Psoas muscle (tissue), 8 donors: ENCODE data around the gene MYMK. TPM values are rescaled to one million over a fixed set of nuclear protein-coding genes. Genes with fewer than 3 reads are reported as not detected.

Experiments used
- ATAC-seq, 4 donors: fragments of 200-7000 bp; cut with Tn5 transposase; one replicate each; pipeline ENCODE4 v1.9.1; 2020; ENCODE audit warnings: moderate library complexity in 3 of 4, mild to moderate bottlenecking in 2 of 4
- DNase-seq, 2 donors: peaks; one replicate each; pipeline ENCODE4 v3.0.0-alpha.2; 2020
- H3K27ac ChIP-seq: fragments of 200-600 bp; one replicate; pipeline ENCODE4 v1.8.0; 2022
- H3K27me3 ChIP-seq, 3 donors: fragments of 200-600 bp in 1 of 3; one replicate each; pipeline versions ENCODE4 v1.6.1 to v1.8.0; 2013 to 2022; ENCODE audit warnings: low read length in 2 of 3, mild to moderate bottlenecking in 2 of 3, moderate library complexity in 1 of 3; ENCODE audit not compliant: insufficient read depth in 3 of 3
- H3K36me3 ChIP-seq, 2 donors: fragments of 200-600 bp in 1 of 2; one replicate each; pipeline versions ENCODE4 v1.6.1 to v1.8.0; 2013 to 2022; ENCODE audit warnings: low read depth in 1 of 2, mild to moderate bottlenecking in 1 of 2, moderate library complexity in 1 of 2; ENCODE audit not compliant: insufficient read depth in 1 of 2
- H3K4me1 ChIP-seq: fragments of 200-600 bp; one replicate; pipeline ENCODE4 v1.8.0; 2022
- H3K4me3 ChIP-seq: fragments of 200-600 bp; one replicate; pipeline ENCODE4 v1.8.0; 2022; ENCODE audit warnings: mild to moderate bottlenecking
- H3K9me3 ChIP-seq: fragments of 200-600 bp; one replicate; pipeline ENCODE4 v1.8.0; 2022
- WGBS, 3 donors: extraction: QIAGEN DNeasy Blood & Tissue Kit; methylation state at CpG; one replicate each; pipeline versions ENCODE4 v1.1.6 to v1.1.7; 2013; 5-methylcytosine and 5-hydroxymethylcytosine counted together
- intact Hi-C, 2 donors: fragments of 100-400 bp; cut with DNase I; formaldehyde crosslinking; loops; one replicate each; pipeline versions ENCODE4 v1.11.0 to v1.14.2; 2022
- polyA plus RNA-seq, 3 donors: library from polyadenylated mRNA; stranded (reverse); fragments of 200-250 nt; gene quantifications; one replicate each; pipeline ENCODE4 v1.2.3, GENCODE V29; 2013
- total RNA-seq, 4 donors: library from RNA; stranded (reverse); fragmentation: NEBNext Ultra II Directional in 2 of 4; extraction: Animal tissue kit (Norgen Biotek cat#: 25700) in 2 of 4; gene quantifications; one replicate each; pipeline versions ENCODE4 v1.2.1 to v1.2.4, GENCODE V29; 2021 to 2023
- TF ChIP-seq, protein P1 (sequence below): fragments of 200-600 bp; IDR thresholded peaks from one replicate; pipeline ENCODE4 v1.8.0; 2022; ENCODE audit warnings: antibody characterized with exemption
- donor health status: healthy with polysubstance abuse.
- donor health status: DM: no; HTN: no; CAD: no; lungs with moderate emphysema.
- donor health status: Bipolar disorder and iron deficiency.
- donor health status: healthy.
- donor health status: DM: yes; HTN: yes; CAD: no.
- donor health status: DM: no; HTN: no; CAD: no.
- donor health status: DM: no; HTN: no; CAD: no.
- donor health status: DM: yes; HTN: yes; CAD: no.

The MYMK gene
- total and polyA plus RNA-seq, 7 donors = 0.05 to 4.5 (median 0.52) TPM; not detected in 3

DNA sequence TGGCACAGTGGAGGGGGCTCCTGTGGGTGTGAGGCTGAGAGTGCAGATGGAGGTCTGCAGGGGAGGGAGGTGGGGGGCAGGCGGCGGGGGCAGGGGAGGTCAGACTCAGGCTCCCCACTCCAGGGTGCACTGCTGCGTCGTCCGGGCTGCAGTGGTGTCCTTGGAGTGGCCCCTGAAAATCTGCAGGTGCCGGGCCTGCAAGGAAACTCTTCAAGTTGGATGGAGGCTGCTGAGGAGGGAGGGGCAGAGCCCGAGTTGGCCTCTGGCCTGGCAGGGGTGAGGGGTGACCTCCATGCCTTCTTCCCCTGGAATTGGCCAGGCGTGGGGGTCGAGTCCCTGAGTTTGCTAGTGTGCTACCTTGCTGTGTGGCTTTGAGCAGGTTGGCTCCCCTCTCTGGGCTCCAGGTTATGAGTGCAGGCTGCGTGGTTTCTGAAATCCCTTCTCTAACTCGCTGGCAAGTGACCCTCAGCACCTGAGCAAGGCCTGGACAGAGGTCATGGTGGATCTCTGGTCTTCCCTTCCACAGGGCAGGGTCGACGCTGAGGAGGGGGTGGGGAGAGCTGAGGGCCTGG, 10.6 kb upstream of the MYMK start:
- intact Hi-C loops = loop anchor here in 1 of 2 donors (10.0 kb wide), 1 partner anchor 189 kb away; no protein-coding TSS in a partner anchor
- TF ChIP-seq, protein P1, sequence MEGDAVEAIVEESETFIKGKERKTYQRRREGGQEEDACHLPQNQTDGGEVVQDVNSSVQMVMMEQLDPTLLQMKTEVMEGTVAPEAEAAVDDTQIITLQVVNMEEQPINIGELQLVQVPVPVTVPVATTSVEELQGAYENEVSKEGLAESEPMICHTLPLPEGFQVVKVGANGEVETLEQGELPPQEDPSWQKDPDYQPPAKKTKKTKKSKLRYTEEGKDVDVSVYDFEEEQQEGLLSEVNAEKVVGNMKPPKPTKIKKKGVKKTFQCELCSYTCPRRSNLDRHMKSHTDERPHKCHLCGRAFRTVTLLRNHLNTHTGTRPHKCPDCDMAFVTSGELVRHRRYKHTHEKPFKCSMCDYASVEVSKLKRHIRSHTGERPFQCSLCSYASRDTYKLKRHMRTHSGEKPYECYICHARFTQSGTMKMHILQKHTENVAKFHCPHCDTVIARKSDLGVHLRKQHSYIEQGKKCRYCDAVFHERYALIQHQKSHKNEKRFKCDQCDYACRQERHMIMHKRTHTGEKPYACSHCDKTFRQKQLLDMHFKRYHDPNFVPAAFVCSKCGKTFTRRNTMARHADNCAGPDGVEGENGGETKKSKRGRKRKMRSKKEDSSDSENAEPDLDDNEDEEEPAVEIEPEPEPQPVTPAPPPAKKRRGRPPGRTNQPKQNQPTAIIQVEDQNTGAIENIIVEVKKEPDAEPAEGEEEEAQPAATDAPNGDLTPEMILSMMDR = no peak
- no peaks in the 10 kb centered on the region for H3K36me3 ChIP-seq
- peaks cover 6% of the 10 kb centered on the region for H3K4me1 ChIP-seq
- DNase-seq (no peak), ATAC-seq (no peak)
- H3K27ac ChIP-seq = no peak overlapping the region
- 41 to 60% (median 50%) methylated on average over 11 to 13 of the region's 13 CpGs for WGBS, 3 donors
- peaks cover 0 to 63% (median 0%) of the 10 kb centered on the region in 3 donors for H3K27me3 ChIP-seq
- no peaks in the 10 kb centered on the region for H3K9me3 ChIP-seq
- peak overlapping the region; percentile 47 for H3K4me3 ChIP-seq

DNA sequence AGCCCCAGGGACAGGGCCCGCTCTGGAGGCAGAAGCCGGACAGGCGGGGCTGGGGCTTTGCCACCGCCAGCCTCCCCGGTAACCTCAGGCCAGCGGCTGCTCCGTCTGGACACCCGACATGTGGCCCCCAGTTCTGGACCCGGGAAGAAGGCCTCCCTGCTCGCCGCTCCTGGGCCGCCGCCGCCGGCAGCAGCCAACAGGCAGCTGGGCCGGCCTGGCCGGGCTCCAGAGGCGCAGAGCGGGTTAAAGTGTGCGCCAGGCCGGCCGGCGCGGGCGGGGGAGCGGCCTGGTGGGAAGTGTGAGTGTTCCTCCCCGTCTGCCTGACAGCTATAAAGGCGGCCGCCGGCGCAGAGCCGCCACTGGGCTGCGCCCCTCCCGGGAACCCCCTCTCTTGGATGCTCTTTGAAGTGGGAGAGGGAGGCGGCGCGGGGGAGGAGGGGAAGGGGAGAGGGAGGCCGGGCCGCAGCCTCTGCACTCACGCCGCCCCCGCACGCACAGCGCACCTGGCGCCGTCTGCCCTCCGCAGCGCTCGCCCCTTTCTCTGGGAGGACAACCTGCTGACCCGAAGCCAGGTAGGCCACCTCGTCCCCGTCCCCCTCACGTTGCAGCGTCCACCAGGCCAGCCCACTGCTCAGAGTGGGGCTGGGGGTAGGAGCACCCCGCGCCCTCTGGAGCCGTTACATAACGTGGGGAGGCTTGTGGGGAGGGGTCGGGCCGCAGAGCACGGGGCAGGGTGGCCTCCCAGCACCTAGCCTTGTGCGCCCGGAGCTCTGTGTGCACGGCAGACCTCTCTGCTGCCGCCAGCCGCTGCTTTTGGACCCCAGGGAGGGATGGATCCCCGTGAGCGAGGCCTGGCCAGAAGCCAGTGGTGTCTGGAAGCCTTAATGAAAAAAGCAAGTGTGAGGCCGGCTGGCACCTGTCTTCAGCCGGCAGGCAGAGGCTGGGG, 9.9 kb upstream of the MYMK start, which contains the start of gene ADAMTSL2:
Gene ADAMTSL2, plus strand, starts transcription at position 359 of the 946 bp plus-strand sequence. CDS start 2,009 bp downstream, outside the sequence.
- WGBS, 3 donors = 2 to 3% (median 2%) methylated on average over 51 to 70 of the region's 70 CpGs
- Histone ChIP-seq H3K4me1 (peaks cover 6% of the 10 kb centered on the region), H3K4me3 (peak within 1 kb of the TSS; percentile 47), H3K27me3 (peaks cover 0 to 64% (median 0%) of the 10 kb centered on the region in 3 donors), H3K9me3 (no peaks in the 10 kb centered on the region), H3K36me3 (no peaks in the 10 kb centered on the region), H3K27ac (no peak within 1 kb of the TSS)
- ATAC-seq = peak; percentile 62 to 78 (median 68)
- intact Hi-C loops = loop anchor here (5.0 to 10.0 kb wide), 3 partner anchors 190 to 208 kb away; no protein-coding TSS in a partner anchor
- TF ChIP-seq, protein P1 = no peak
- DNase-seq = peak; percentile 75 to 82

- TF ChIP-seq, protein P1 = no peak
- peaks cover 3% of the 10 kb centered on the region for H3K4me1 ChIP-seq
- H3K4me3 ChIP-seq = peak overlapping the region; percentile 47
- peaks cover 0 to 67% (median 2%) of the 10 kb centered on the region in 3 donors for H3K27me3 ChIP-seq
- WGBS, 3 donors = 31 to 44% (median 33%) methylated on average over 8 to 9 of the region's 9 CpGs
- intact Hi-C loops = loop anchor here (5.0 to 10.0 kb wide), 3 partner anchors 191 to 208 kb away; no protein-coding TSS in a partner anchor
- H3K27ac ChIP-seq = no peak overlapping the region
- ATAC-seq (peak; percentile 7 to 27 (median 22)), DNase-seq (peak in 1 of 2 donors; percentile 67)
- H3K9me3 ChIP-seq = no peaks in the 10 kb centered on the region
- no peaks in the 10 kb centered on the region for H3K36me3 ChIP-seq
Measured at GRCh38 chr9:133533857-133534256, 9.1 kb upstream of the MYMK start.

GRCh38 chr9:133532937-133533668, 8.3 kb upstream of the MYMK start:
- intact Hi-C loops = loop anchor here (5.0 to 10.0 kb wide), 3 partner anchors 192 to 209 kb away; no protein-coding TSS in a partner anchor
- Histone ChIP-seq H3K36me3 (no peaks in the 10 kb centered on the region), H3K4me3 (no peak overlapping the region), H3K27me3 (peaks cover 0 to 67% (median 8%) of the 10 kb centered on the region in 3 donors), H3K27ac (no peak overlapping the region), H3K4me1 (peaks cover 8% of the 10 kb centered on the region), H3K9me3 (no peaks in the 10 kb centered on the region)
- TF ChIP-seq, protein P1 = peak; percentile 27
- peak; percentile 68 to 83 for DNase-seq
- ATAC-seq = peak; percentile 38 to 62 (median 46)
- 50 to 53% (median 52%) methylated on average over 20 of the region's 20 CpGs for WGBS, 3 donors
